ENCODE data around the gene TRIM10.
"Not testable (repeated sequence)": the region's sequence is repeated elsewhere in the genome, so short reads cannot be mapped to it uniquely, and the experiment has no call there.

Gene TRIM10

DNA sequence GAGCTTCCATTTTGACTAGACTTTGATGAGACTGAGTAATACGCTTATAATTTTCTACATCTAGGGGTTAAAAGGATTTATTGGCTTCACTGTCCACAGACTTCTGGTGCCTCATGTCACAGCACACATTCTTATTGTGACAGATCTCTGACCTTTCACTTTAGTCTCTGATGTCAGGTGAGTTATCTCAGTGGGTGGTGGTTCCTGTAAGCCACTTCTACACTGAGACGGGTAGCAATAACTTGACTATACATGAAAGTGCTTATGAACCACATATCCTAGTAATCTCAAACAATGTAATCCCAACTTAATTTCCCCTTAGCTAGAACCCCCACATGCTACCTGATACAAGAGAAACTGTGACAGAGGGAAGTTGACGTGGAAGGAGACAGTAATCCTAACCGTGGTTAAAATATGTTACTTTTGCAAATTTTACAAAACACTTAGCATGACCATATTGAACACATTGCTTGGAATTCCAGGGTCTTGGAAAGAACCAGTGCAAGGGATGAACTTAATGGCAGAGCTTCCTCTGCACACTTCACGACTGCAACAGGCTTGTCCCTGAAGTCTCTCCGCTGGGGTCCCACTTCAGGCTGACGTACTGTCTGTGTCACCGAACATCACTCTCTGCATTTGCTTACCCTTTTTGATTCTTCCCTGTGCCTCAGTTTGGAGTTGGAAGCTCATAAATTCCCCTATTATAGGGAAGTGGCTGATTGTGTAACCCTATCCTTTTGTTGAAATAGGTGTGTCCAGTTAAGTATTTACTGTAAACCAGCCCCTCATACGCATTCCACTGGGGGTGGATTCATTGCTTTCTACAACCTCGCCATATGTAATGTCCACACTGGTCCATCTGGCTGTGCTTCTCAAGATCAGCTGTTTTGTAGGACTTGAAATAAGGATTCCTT, 31.5 kb downstream of the TRIM10 start:
- Histone ChIP-seq H3K27ac (no peak overlapping the region), H3K9ac (no peak overlapping the region), H3K36me3 (no peaks in the 10 kb centered on the region), H3K27me3 (peaks cover 21 to 43% (median 37%) of the 10 kb centered on the region in 11 experiments), H3K4me3 (no peak overlapping the region), H4K20me1 (0 out of 22 replicates have a peak, but pooled peaks cover 0 to 5% (median 0%) of the 10 kb centered on the region in 11 experiments), H3K9me3 (replicated peaks in 1 of 11) (no peaks in the 10 kb centered on the region), H3K4me1 (peaks cover 10 to 50% (median 30%) of the 10 kb centered on the region in 10 experiments; a peak in 18 of 20 replicates), H3K4me2 (peak overlapping the region in 6 of 11 experiments; percentile 17 to 68 (median 38); a peak in 10 of 22 replicates)
- no peak for TF ChIP-seq Cebpa-rat (IDR thresholded peaks at IDR 0.05)

DNA sequence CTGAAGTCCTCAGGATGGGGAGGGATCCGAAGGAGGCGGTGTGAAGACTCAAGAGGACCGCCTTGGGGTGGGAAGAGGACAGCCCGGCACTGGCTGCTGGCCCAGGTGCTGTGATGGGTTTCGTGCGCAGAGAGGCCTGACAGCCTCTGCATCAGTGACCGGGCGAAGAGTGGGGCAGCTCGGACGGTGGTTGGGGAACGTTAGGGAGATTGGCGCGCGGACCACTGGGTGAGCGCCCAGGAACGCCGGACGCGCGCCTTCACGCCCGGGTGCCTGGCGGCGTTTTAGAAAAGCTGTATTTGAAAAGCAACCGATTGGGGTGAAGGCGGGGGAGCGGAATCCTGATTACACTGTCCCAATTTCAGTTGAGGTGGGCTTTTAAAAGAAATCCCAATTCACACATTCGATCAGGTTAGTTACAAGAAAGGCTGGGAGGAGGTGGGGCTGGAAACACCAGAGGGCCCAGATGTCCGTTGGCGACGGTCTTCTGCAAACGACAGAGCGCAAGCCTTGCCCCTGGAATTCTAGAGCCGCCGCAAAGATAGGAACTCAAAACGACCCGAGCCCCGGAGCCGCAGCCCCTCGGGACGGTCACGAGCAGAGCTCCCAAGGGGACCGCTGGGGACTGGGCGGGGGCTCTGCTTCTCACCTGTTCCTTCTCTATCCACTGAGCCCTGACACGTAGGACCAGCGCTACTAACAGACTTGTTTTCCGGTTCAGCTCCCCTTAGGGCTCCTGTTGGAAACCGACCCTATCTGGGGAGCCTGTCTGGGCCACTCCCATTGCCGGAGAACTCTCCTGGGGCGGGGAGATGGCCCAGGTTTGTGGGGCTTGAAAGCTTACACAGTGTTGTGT, 33.5 kb downstream of the TRIM10 start:
- Histone ChIP-seq H3K36me3 (no peaks in the 10 kb centered on the region), H3K9ac (peak overlapping the region in 10 of 11 experiments; percentile 2 to 50 (median 23); a peak in 11 of 22 replicates), H3K4me3 (peak overlapping the region; percentile 19 to 64 (median 45); a peak in 19 of 20 replicates), H3K9me3 (replicated peaks in 1 of 11) (no peaks in the 10 kb centered on the region), H3K27ac (no peak overlapping the region), H3K4me2 (peak overlapping the region; percentile 76 to 95 (median 87)), H3K4me1 (peaks cover 10 to 50% (median 30%) of the 10 kb centered on the region in 10 experiments; a peak in 18 of 20 replicates), H4K20me1 (0 out of 22 replicates have a peak, but pooled peaks cover 0 to 5% (median 0%) of the 10 kb centered on the region in 11 experiments), H3K27me3 (peaks cover 21 to 43% (median 37%) of the 10 kb centered on the region in 11 experiments)
- no peak for TF ChIP-seq Cebpa-rat (IDR thresholded peaks at IDR 0.05)

DNA sequence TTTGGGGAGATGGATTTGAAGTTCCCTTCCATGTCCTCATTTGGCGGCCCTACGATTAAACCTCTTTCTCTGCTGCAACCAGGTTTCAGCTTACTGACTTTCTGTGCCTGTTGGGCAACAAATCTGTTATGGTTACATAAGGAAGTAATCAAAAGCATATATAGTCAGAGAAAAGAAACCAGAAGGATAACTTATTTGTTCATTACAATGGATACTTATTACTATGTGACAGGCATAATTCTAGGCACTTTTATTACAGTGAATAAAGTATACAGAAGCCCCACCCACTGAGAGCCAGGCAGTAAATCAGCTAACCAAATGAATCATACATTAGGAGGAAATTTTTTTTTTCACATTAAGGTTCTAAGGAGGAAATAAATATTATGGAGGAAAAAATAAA, 38.5 kb downstream of the TRIM10 start:
- H3K27me3 ChIP-seq, result peaks cover 5 to 16% (median 10%) of the 10 kb centered on the region in 11 experiments
- no peaks in the 10 kb centered on the region for H3K36me3 ChIP-seq
- peaks cover under 1 to 33% (median 11%) of the 10 kb centered on the region in 10 experiments; a peak in 16 of 20 replicates for H3K4me1 ChIP-seq
- H4K20me1 ChIP-seq, result 0 out of 22 replicates have a peak, but pooled peaks cover 0 to 5% (median 0%) of the 10 kb centered on the region in 11 experiments
- H3K27ac ChIP-seq, result no peak overlapping the region
- TF ChIP-seq Cebpa-rat (IDR thresholded peaks at IDR 0.05), result no peak
- H3K4me3 ChIP-seq, result no peak overlapping the region
- H3K9me3 ChIP-seq (replicated peaks in 1 of 11), result no peaks in the 10 kb centered on the region
- no peak overlapping the region for H3K4me2 ChIP-seq
- no peak overlapping the region for H3K9ac ChIP-seq

DNA sequence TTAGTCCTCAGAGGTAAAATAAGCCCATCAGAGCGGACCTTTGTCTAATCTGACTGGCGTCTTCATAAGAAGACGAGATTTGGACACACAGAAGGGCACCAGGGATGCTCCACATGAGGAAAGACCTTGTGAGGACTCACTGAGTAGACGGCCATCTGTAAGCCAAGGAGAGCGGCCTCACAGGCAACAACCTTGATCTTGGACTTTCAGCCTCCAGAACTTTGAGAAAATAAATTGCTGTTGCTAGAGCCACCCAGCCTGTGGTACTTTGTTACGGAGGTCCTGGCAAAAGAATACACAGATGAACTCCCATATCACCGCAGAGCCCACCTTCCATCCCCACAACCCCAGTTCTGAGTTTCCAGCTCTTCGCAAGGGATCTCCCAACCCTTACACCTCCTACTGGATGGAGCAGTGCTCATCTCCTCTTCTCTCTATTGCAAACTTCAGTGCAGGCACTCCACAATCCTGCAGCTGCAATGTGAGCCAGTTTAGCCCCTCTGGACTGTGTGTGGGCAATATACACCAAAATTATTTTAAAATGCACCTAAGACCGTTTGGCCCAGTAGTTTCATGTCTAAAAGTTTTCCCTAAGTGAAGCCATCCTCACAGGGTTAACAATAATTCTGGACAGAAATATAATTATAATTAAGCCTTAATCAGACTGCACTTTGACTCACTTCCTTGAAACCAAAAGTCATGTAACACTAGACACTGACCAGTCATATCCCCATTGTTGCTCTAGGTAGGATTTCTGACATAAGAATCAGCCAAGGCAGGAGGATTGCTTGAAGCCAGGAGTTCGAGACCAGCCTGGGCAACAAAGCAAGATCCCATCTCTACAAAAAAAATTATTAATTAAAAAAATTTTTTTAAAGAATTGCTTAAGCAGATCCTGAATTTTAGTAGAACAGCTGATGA, 39.3 kb downstream of the TRIM10 start:
- peaks cover 0 to 33% (median 7%) of the 10 kb centered on the region in 10 experiments; a peak in 14 of 20 replicates for H3K4me1 ChIP-seq
- no peak overlapping the region for H3K4me3 ChIP-seq
- H3K9me3 ChIP-seq (replicated peaks in 1 of 11), result no peaks in the 10 kb centered on the region
- no peaks in the 10 kb centered on the region for H4K20me1 ChIP-seq
- H3K4me2 ChIP-seq, result no peak overlapping the region
- no peak overlapping the region for H3K27ac ChIP-seq
- no peaks in the 10 kb centered on the region for H3K36me3 ChIP-seq
- H3K9ac ChIP-seq, result no peak overlapping the region
- TF ChIP-seq Cebpa-rat (IDR thresholded peaks at IDR 0.05), result no peak
- peaks cover 0 to 8% (median 2%) of the 10 kb centered on the region in 11 experiments; a peak in 9 of 22 replicates for H3K27me3 ChIP-seq

DNA sequence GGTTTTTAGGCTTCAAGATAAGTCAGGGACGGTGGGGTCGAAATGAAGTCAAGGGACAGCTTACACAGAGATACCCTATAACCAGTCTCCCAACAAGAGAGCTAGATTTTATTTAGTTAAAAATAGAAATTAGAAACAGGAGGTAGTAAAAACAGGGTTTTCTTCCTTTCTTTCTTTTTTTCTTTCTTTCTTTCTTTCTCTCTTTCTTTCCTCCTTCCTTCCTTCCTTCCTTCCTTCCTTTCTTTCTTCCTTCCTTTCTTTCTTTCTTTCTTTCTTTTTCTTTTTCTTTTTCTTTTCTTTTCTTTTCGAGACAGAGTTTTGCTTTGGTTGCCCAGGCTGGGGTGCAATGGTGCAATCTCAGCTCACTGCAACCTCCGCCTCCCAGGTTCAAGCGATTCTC, 42.3 kb downstream of the TRIM10 start:
- H4K20me1 ChIP-seq; H3K27ac ChIP-seq; H3K27me3 ChIP-seq; H3K9me3 ChIP-seq (replicated peaks in 1 of 11); H3K4me3 ChIP-seq; H3K9ac ChIP-seq; H3K36me3 ChIP-seq: not testable (repeated sequence)
- Histone ChIP-seq H3K4me1 (peaks cover 0 to 33% (median 7%) of the 10 kb centered on the region in 10 experiments; a peak in 14 of 20 replicates), H3K4me2 (peak overlapping the region in 3 of 11 experiments; percentile 14 to 29 (median 26); a peak in 5 of 22 replicates)

DNA sequence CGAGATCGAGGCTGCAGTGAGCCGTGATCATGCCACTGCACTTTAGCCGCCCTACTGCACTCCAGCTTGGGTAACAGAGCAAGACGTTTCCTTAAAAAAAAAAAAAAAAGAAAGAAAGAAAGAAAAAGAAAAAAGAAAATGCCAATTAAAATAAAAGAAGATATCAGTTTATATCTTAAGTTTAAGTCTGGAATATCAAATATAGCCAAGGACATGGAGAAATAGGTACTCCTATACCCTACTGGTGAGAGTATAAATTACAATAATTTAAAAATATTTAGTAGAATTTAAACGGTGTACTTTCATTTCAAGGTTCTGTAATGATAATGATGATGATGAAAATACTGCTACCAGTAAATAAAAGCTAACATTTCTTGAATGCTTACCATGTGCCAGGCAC, 44.3 kb downstream of the TRIM10 start:
- TF ChIP-seq Cebpa-rat (IDR thresholded peaks at IDR 0.05), result no peak
- H3K27ac ChIP-seq, result no peak overlapping the region
- peaks cover 0 to 10% (median 4%) of the 10 kb centered on the region in 11 experiments; a peak in 13 of 22 replicates for H3K27me3 ChIP-seq
- H3K9ac ChIP-seq, result no peak overlapping the region
- no peaks in the 10 kb centered on the region for H3K36me3 ChIP-seq
- H4K20me1 ChIP-seq, result no peaks in the 10 kb centered on the region
- peaks cover 0 to 33% (median 7%) of the 10 kb centered on the region in 10 experiments; a peak in 13 of 20 replicates for H3K4me1 ChIP-seq
- H3K9me3 ChIP-seq (replicated peaks in 1 of 11), result no peaks in the 10 kb centered on the region
- H3K4me3 ChIP-seq, result no peak overlapping the region
- H3K4me2 ChIP-seq, result peak overlapping the region in 2 of 11 experiments; percentile 38 to 72; a peak in 2 of 22 replicates

DNA sequence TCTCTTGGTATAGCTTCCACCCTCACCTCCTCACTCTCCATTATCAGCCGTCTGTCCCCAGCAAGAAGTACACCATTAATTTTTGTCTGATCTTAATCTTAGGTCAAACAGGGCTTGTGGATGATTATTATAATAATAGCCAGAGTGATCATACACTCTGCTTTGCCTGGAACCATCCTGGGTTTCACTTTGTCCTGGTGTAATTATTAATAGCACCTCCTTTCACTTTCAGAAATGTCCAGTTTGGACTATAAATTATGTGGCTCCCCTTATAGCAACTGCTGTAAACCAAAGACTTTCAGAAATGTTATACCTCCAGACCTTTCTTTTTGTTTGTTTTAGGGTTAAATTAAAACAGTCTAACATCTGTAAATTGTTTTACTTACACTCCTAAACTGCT, 47.2 kb downstream of the TRIM10 start:
- H3K4me1 ChIP-seq, result peaks cover 0 to 39% (median 19%) of the 10 kb centered on the region in 10 experiments; a peak in 15 of 20 replicates
- H3K27ac ChIP-seq, result no peak overlapping the region

More for the DNA sequence above, 47.2 kb downstream of the TRIM10 start:
- H3K27me3 ChIP-seq, result peaks cover 3 to 21% (median 15%) of the 10 kb centered on the region in 11 experiments; a peak in 19 of 22 replicates
- no peak overlapping the region for H3K9ac ChIP-seq
- no peaks in the 10 kb centered on the region for H3K36me3 ChIP-seq
- no peaks in the 10 kb centered on the region for H4K20me1 ChIP-seq
- H3K4me2 ChIP-seq, result 0 out of 22 replicates have a peak overlapping the region, but pooled peaks of 1 of the 11 experiments have one; percentile 5
- no peak for TF ChIP-seq Cebpa-rat (IDR thresholded peaks at IDR 0.05)
- no peaks in the 10 kb centered on the region for H3K9me3 ChIP-seq (replicated peaks in 1 of 11)
- no peak overlapping the region for H3K4me3 ChIP-seq

All from BLaER1 treated with 17β-estradiol and CSF1 and Interleukin-3, amounts not matched to agents 10 nM and 100 nM (cell line).